Esophagus (tissue), 2 donors: ENCODE measurements around the gene ATRNL1. TPM values are rescaled to one million over a fixed set of nuclear protein-coding genes. Genes with fewer than 3 reads are reported as not detected.
"Not testable (repeated sequence)": the region's sequence is repeated elsewhere in the genome, so short reads cannot be mapped to it uniquely, and the experiment has no call there.

ENCODE experiments used
- H3K27ac ChIP-seq, 2 donors: one replicate each; pipeline ENCODE4 v1.5.1; 2013; ENCODE audit warnings: low read depth in 2 of 2, mild to moderate bottlenecking in 2 of 2, inconsistent platforms in 1 of 2, low read length in 1 of 2, moderate library complexity in 1 of 2
- H3K27me3 ChIP-seq, 2 donors: one replicate each; pipeline ENCODE4 v1.6.1; 2013; ENCODE audit warnings: low read length in 2 of 2, control low read depth in 1 of 2, mild to moderate bottlenecking in 1 of 2; ENCODE audit not compliant: insufficient read depth in 2 of 2, control insufficient read depth in 1 of 2
- H3K36me3 ChIP-seq, 2 donors: one replicate each; pipeline ENCODE4 v1.6.1; 2013; ENCODE audit warnings: low read length in 1 of 2; ENCODE audit not compliant: control insufficient read depth in 2 of 2, insufficient read depth in 2 of 2
- H3K4me1 ChIP-seq, 2 donors: one replicate each; pipeline ENCODE4 v1.6.1; 2013; ENCODE audit warnings: low read length in 1 of 2; ENCODE audit not compliant: control insufficient read depth in 2 of 2, insufficient read depth in 2 of 2
- H3K4me3 ChIP-seq, 2 donors: one replicate each; pipeline ENCODE4 v1.5.1; 2013; ENCODE audit warnings: low read length in 2 of 2, mild to moderate bottlenecking in 2 of 2, low read depth in 1 of 2, moderate library complexity in 1 of 2
- H3K9me3 ChIP-seq, 2 donors: one replicate each; pipeline ENCODE4 v1.6.1; 2013; ENCODE audit warnings: mild to moderate bottlenecking in 2 of 2, low read depth in 1 of 2, low read length in 1 of 2, moderate library complexity in 1 of 2; ENCODE audit not compliant: control insufficient read depth in 2 of 2, insufficient read depth in 1 of 2
- WGBS, 2 donors: extraction: QIAGEN DNeasy Blood & Tissue Kit; methylation state at CpG; one replicate each; pipeline ENCODE4 v1.1.7; 2013; 5-methylcytosine and 5-hydroxymethylcytosine counted together
- polyA plus RNA-seq, 2 donors: library from polyadenylated mRNA; stranded (reverse); fragments of 200-250 nt; gene quantifications; one replicate each; pipeline ENCODE4 v1.2.3, GENCODE V29; 2013
- donor health status: healthy with polysubstance abuse.
- donor health status: Bipolar disorder and iron deficiency.

Gene ATRNL1
- polyA plus RNA-seq, 2 donors: 0.20 to 0.39 TPM

GRCh38 chr10:115167751-115168150, 74.6 kb downstream of the ATRNL1 start:
- Histone ChIP-seq H3K27ac (no peak overlapping the region), H3K27me3 (no peaks in the 10 kb centered on the region), H3K4me3 (no peak overlapping the region), H3K4me1 (no peaks in the 10 kb centered on the region), H3K36me3 (no peaks in the 10 kb centered on the region), H3K9me3 (no peaks in the 10 kb centered on the region)
- WGBS, 2 donors: 67 to 72% methylated on average over 2 of the region's 2 CpGs

- no peaks in the 10 kb centered on the region for H3K4me1 ChIP-seq
- H3K4me3 ChIP-seq: no peak overlapping the region
- no peaks in the 10 kb centered on the region for H3K36me3 ChIP-seq
- WGBS, 2 donors: 2 to 3% methylated on average over 1 of the region's 1 CpG
- no peaks in the 10 kb centered on the region for H3K9me3 ChIP-seq
- no peaks in the 10 kb centered on the region for H3K27me3 ChIP-seq
- no peak overlapping the region for H3K27ac ChIP-seq
These were observed 78.3 kb downstream of the ATRNL1 start for GRCh38 chr10:115171392-115171960.

GRCh38 chr10:115173915-115174443, 80.8 kb downstream of the ATRNL1 start:
- 66 to 75% methylated on average over 3 of the region's 3 CpGs for WGBS, 2 donors
- no peak overlapping the region for H3K27ac ChIP-seq

GRCh38 chr10:115207276-115207675, 114.1 kb downstream of the ATRNL1 start:
- H3K4me3 ChIP-seq, H3K36me3 ChIP-seq, H3K9me3 ChIP-seq, H3K27ac ChIP-seq, H3K4me1 ChIP-seq, H3K27me3 ChIP-seq: not testable (repeated sequence)
- WGBS, 2 donors: 68 to 70% methylated on average over 2 of the region's 2 CpGs

More at GRCh38 chr10:115173915-115174443, 80.8 kb downstream of the ATRNL1 start:
- Histone ChIP-seq H3K36me3 (no peaks in the 10 kb centered on the region), H3K27me3 (no peaks in the 10 kb centered on the region), H3K9me3 (no peaks in the 10 kb centered on the region), H3K4me3 (no peak overlapping the region), H3K4me1 (no peaks in the 10 kb centered on the region)

- H3K27ac ChIP-seq: no peak overlapping the region
- no peaks in the 10 kb centered on the region for H3K36me3 ChIP-seq
- no peak overlapping the region for H3K4me3 ChIP-seq
- no peaks in the 10 kb centered on the region for H3K9me3 ChIP-seq
- WGBS, 2 donors: 66 to 67% methylated on average over 1 of the region's 1 CpG
- no peaks in the 10 kb centered on the region for H3K4me1 ChIP-seq
- no peaks in the 10 kb centered on the region for H3K27me3 ChIP-seq
These were observed 116.0 kb downstream of the ATRNL1 start for GRCh38 chr10:115209133-115209532.

GRCh38 chr10:115214829-115215228, 121.7 kb downstream of the ATRNL1 start:
- H3K4me1 ChIP-seq: no peaks in the 10 kb centered on the region
- no peaks in the 10 kb centered on the region for H3K36me3 ChIP-seq
- WGBS, 2 donors: 73 to 83% methylated on average over 2 of the region's 2 CpGs
- H3K4me3 ChIP-seq: no peak overlapping the region
- H3K9me3 ChIP-seq: no peaks in the 10 kb centered on the region
- H3K27ac ChIP-seq: no peak overlapping the region
- H3K27me3 ChIP-seq: no peaks in the 10 kb centered on the region

GRCh38 chr10:115219203-115219602, 126.0 kb downstream of the ATRNL1 start:
- Histone ChIP-seq H3K4me1 (no peaks in the 10 kb centered on the region), H3K4me3 (no peak overlapping the region), H3K9me3 (no peaks in the 10 kb centered on the region), H3K27me3 (no peaks in the 10 kb centered on the region), H3K36me3 (no peaks in the 10 kb centered on the region), H3K27ac (no peak overlapping the region)
- 80% methylated on average over 3 of the region's 3 CpGs for WGBS, 2 donors

- Histone ChIP-seq H3K4me1 (no peaks in the 10 kb centered on the region), H3K27ac (no peak overlapping the region), H3K27me3 (no peaks in the 10 kb centered on the region), H3K36me3 (no peaks in the 10 kb centered on the region), H3K9me3 (no peaks in the 10 kb centered on the region), H3K4me3 (no peak overlapping the region)
These were observed 128.9 kb downstream of the ATRNL1 start for GRCh38 chr10:115222039-115222438.

- H3K27me3 ChIP-seq: no peaks in the 10 kb centered on the region
- no peaks in the 10 kb centered on the region for H3K9me3 ChIP-seq
- H3K4me3 ChIP-seq: no peak overlapping the region
- no peaks in the 10 kb centered on the region for H3K4me1 ChIP-seq
- no peaks in the 10 kb centered on the region for H3K36me3 ChIP-seq
- no peak overlapping the region for H3K27ac ChIP-seq
- 88 to 94% methylated on average over 2 of the region's 2 CpGs for WGBS, 2 donors
These were observed 146.6 kb downstream of the ATRNL1 start for GRCh38 chr10:115239761-115240160.

GRCh38 chr10:115250784-115251183, 157.6 kb downstream of the ATRNL1 start:
- no peaks in the 10 kb centered on the region for H3K36me3 ChIP-seq
- no peak overlapping the region for H3K4me3 ChIP-seq
- no peaks in the 10 kb centered on the region for H3K4me1 ChIP-seq
- no peaks in the 10 kb centered on the region for H3K27me3 ChIP-seq
- WGBS, 2 donors: 91 to 93% methylated on average over 3 of the region's 3 CpGs
- H3K27ac ChIP-seq: no peak overlapping the region
- no peaks in the 10 kb centered on the region for H3K9me3 ChIP-seq
